WTC11 (cell line): ENCODE results near the gene BRINP1. TPM values are rescaled to one million over a fixed set of nuclear protein-coding genes. Genes with fewer than 3 reads are reported as not detected.

Source experiments
- ATAC-seq: fragments of 200-7000 bp; cut with Tn5 transposase; 2 replicates; pipeline ENCODE4 v1.10.0; 2021; ENCODE audit warnings: mild to moderate bottlenecking, moderate library complexity
- CTCF ChIA-PET: fragments of 300-600 bp; sonication (Branson Sonifier 250); formaldehyde crosslinking; loops from one replicate; lab custom pipeline; 2021; ENCODE audit warnings: antibody characterized with exemption; lab: Charles Lee
- POLR2A ChIA-PET: fragments of 350-600 bp; sonication (Branson Sonifier 250); formaldehyde crosslinking; loops from one replicate; lab custom pipeline; 2021; ENCODE audit warnings: antibody characterized with exemption; lab: Charles Lee
- DNase-seq: peaks from one replicate; pipeline ENCODE4 v3.0.0; 2021; ENCODE audit warnings: low spot score
- H3K27ac Mint-ChIP-seq: 2 replicates; pipeline ENCODE4 v1.8.0; 2021; ENCODE audit warnings: mixed read lengths
- H3K27me3 Mint-ChIP-seq: 2 replicates; pipeline ENCODE4 v1.8.0; 2021; ENCODE audit warnings: low read depth, mild to moderate bottlenecking, moderate library complexity, mixed read lengths
- H3K36me3 Mint-ChIP-seq: 2 replicates; pipeline ENCODE4 v1.8.0; 2021; ENCODE audit warnings: mixed read lengths
- H3K4me1 Mint-ChIP-seq: 2 replicates; pipeline ENCODE4 v1.8.0; 2022; ENCODE audit warnings: mixed read lengths
- H3K4me3 Mint-ChIP-seq: 2 replicates; pipeline ENCODE4 v1.8.0; 2021; ENCODE audit warnings: mild to moderate bottlenecking, moderate library complexity, mixed read lengths
- H3K9me3 Mint-ChIP-seq: 2 replicates; pipeline ENCODE4 v1.8.0; 2021; ENCODE audit warnings: mixed read lengths
- ATF3 ChIP-seq: sonication (generic); formaldehyde crosslinking; conservative IDR thresholded peaks from 2 replicates; pipeline ENCODE4 v1.8.1; 2022; ENCODE audit warnings: mild to moderate bottlenecking, missing genetic modification reagents
- MAX ChIP-seq: sonication (generic); formaldehyde crosslinking; IDR thresholded peaks from 2 replicates; pipeline ENCODE4 v1.8.0; 2022; ENCODE audit warnings: mild to moderate bottlenecking, missing genetic modification reagents
- NFATC4 ChIP-seq: fragments of 250-450 bp; sonication (Bioruptor Pico); IDR thresholded peaks from 2 replicates; pipeline ENCODE4 v1.9.0; 2021; ENCODE audit warnings: mild to moderate bottlenecking
- SMAD3 ChIP-seq: sonication (generic); formaldehyde crosslinking; IDR thresholded peaks from 2 replicates; pipeline ENCODE4 v1.8.0; 2022; ENCODE audit warnings: missing genetic modification reagents, mild to moderate bottlenecking, borderline replicate concordance
- SMAD4 ChIP-seq: sonication (generic); formaldehyde crosslinking; IDR thresholded peaks from 2 replicates; pipeline ENCODE4 v1.8.0; 2022; ENCODE audit warnings: mild to moderate bottlenecking, missing genetic modification reagents
- SOX15 ChIP-seq: fragments of 250-450 bp; sonication (Bioruptor Pico); IDR thresholded peaks from 2 replicates; pipeline ENCODE4 v1.9.0; 2021; ENCODE audit warnings: mild to moderate bottlenecking
- TEAD1 ChIP-seq: sonication (generic); formaldehyde crosslinking; IDR thresholded peaks from 2 replicates; pipeline ENCODE4 v1.8.0; 2022; ENCODE audit warnings: mild to moderate bottlenecking, missing genetic modification reagents
- ZNF138 ChIP-seq: sonication (generic); formaldehyde crosslinking; conservative IDR thresholded peaks from 2 replicates; pipeline ENCODE4 v1.8.1; 2022; ENCODE audit warnings: mild to moderate bottlenecking, moderate library complexity, missing genetic modification reagents
- ZNF232 ChIP-seq: sonication (generic); formaldehyde crosslinking; IDR thresholded peaks from 2 replicates; pipeline ENCODE4 v1.8.0; 2022; ENCODE audit warnings: mild to moderate bottlenecking, missing genetic modification reagents
- ZNF396 ChIP-seq: fragments of 250-450 bp; sonication (Bioruptor Pico); IDR thresholded peaks from 2 replicates; pipeline ENCODE4 v1.8.0; 2021; ENCODE audit warnings: mild to moderate bottlenecking, moderate library complexity, borderline replicate concordance
- total RNA-seq: library from RNA; stranded (reverse); gene quantifications from 3 replicates; pipeline ENCODE4 v1.2.3, GENCODE V29; 2021
- TF ChIP-seq, protein P1 (sequence below): sonication (generic); formaldehyde crosslinking; IDR thresholded peaks from 2 replicates; pipeline ENCODE4 v1.8.0; 2023; ENCODE audit warnings: mild to moderate bottlenecking, missing genetic modification reagents
- TF ChIP-seq, protein P2 (sequence below): sonication (generic); formaldehyde crosslinking; IDR thresholded peaks from 2 replicates; pipeline ENCODE4 v1.8.0; 2022; ENCODE audit warnings: missing genetic modification reagents

Gene BRINP1
- total RNA-seq, 1 experiment from 2014 or later = 19.5 TPM

GRCh38 chr9:119284118-119284517 lies 85.1 kb downstream of the BRINP1 start (continued):
- no peak for TF ChIP-seq NFATC4 (CRISPR knock-in tag)
- TF ChIP-seq, protein P1, sequence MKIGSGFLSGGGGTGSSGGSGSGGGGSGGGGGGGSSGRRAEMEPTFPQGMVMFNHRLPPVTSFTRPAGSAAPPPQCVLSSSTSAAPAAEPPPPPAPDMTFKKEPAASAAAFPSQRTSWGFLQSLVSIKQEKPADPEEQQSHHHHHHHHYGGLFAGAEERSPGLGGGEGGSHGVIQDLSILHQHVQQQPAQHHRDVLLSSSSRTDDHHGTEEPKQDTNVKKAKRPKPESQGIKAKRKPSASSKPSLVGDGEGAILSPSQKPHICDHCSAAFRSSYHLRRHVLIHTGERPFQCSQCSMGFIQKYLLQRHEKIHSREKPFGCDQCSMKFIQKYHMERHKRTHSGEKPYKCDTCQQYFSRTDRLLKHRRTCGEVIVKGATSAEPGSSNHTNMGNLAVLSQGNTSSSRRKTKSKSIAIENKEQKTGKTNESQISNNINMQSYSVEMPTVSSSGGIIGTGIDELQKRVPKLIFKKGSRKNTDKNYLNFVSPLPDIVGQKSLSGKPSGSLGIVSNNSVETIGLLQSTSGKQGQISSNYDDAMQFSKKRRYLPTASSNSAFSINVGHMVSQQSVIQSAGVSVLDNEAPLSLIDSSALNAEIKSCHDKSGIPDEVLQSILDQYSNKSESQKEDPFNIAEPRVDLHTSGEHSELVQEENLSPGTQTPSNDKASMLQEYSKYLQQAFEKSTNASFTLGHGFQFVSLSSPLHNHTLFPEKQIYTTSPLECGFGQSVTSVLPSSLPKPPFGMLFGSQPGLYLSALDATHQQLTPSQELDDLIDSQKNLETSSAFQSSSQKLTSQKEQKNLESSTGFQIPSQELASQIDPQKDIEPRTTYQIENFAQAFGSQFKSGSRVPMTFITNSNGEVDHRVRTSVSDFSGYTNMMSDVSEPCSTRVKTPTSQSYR (CRISPR knock-in tag) = no peak
- no peak for TF ChIP-seq ATF3 (CRISPR knock-in tag)
- TF ChIP-seq SMAD3 = no peak
- TF ChIP-seq, protein P2, sequence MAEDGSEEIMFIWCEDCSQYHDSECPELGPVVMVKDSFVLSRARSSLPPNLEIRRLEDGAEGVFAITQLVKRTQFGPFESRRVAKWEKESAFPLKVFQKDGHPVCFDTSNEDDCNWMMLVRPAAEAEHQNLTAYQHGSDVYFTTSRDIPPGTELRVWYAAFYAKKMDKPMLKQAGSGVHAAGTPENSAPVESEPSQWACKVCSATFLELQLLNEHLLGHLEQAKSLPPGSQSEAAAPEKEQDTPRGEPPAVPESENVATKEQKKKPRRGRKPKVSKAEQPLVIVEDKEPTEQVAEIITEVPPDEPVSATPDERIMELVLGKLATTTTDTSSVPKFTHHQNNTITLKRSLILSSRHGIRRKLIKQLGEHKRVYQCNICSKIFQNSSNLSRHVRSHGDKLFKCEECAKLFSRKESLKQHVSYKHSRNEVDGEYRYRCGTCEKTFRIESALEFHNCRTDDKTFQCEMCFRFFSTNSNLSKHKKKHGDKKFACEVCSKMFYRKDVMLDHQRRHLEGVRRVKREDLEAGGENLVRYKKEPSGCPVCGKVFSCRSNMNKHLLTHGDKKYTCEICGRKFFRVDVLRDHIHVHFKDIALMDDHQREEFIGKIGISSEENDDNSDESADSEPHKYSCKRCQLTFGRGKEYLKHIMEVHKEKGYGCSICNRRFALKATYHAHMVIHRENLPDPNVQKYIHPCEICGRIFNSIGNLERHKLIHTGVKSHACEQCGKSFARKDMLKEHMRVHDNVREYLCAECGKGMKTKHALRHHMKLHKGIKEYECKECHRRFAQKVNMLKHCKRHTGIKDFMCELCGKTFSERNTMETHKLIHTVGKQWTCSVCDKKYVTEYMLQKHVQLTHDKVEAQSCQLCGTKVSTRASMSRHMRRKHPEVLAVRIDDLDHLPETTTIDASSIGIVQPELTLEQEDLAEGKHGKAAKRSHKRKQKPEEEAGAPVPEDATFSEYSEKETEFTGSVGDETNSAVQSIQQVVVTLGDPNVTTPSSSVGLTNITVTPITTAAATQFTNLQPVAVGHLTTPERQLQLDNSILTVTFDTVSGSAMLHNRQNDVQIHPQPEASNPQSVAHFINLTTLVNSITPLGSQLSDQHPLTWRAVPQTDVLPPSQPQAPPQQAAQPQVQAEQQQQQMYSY (CRISPR knock-in tag) = no peak
- TF ChIP-seq, all 79 proteins: peak for 0

DNA sequence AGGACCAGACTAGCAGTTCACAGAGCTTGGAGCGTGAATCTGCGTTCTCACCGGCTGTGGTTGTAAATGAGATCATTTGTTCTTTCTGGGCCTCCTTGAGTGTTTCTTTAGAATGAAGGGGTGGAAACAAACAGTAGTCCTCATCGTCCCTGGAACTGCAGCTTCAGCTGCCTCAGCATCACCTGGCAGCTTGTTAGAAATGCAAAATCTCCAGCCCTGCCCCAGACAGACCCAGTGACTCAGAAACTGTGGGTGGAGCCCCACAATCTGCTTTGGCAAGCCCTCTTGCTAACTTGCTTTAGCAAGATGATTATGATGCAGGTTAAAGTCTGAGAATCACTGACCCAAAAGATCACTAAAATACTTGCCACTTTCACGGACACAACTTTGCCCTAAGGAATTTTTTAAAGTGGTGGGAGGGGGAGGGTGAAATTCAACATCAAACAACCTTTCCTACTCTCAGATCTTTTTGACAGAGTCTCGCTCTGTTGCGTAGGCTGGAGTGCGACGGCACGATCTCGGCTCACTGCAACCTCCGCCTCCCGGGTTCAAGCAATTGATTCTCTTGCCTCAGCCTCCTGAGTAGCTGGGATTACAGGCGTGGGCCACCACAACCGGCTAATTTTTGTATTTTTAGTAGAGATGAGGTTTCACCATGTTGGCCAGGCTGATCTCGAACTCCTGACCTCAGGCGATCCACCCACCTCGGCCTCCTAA lies 86.0 kb downstream of the BRINP1 start:
- peak; percentile 88 for ATAC-seq

DNA sequence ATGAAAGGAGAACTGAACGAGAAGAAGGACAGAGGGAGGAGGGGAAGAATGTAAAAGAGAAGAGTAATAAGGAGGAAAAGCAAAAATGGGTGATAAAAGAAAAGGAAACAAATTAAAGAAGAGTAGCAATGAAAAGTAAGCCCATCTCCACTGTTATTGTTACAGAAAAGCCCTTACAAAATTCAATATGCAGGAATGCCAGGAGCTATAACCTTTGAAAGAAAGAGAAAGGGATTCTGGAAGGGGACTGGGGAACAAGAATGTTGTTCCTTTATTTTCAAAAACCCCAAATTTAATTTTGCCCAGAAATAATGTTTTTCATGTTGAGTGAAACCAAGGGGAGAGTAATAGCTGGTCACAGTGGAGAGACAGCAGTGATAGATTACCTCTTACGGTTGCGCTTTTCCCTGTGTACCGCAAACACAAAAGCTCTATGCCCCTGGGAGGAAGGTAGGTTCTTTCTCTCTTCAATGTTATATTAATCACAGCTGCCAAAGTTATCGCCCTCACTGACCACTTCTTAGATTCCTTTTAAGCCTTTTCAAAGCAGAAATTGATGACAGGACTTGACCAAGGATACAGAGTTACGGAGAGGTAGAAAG lies 86.7 kb downstream of the BRINP1 start:
- POLR2A ChIA-PET = no interaction called here
- TF ChIP-seq ZNF396 (CRISPR knock-in tag) (no peak), TEAD1 (CRISPR knock-in tag) (0 out of 2 replicates have a peak, but pooled peaks have one; percentile 27), ZNF138 (CRISPR knock-in tag) (no peak)
- Mint-ChIP-seq H3K27ac (peak overlapping the region; percentile 98), H3K36me3 (no peaks in the 10 kb centered on the region), H3K9me3 (no peaks in the 10 kb centered on the region), H3K4me3 (peak overlapping the region; percentile 60), H3K27me3 (no peaks in the 10 kb centered on the region), H3K4me1 (peaks cover 84% of the 10 kb centered on the region)
- no peak for DNase-seq
- CTCF ChIA-PET = interaction anchor here (0.6 to 3.9 kb wide), 9 partner anchors 9 to 473 kb away, joined by 3 to 64 read pairs (median 4); partner anchors contain the start of gene BRINP1
- peak; percentile 22 for ATAC-seq

More for the DNA sequence above, 86.0 kb downstream of the BRINP1 start:
- Mint-ChIP-seq H3K36me3 (no peaks in the 10 kb centered on the region), H3K4me1 (peaks cover 87% of the 10 kb centered on the region), H3K27me3 (no peaks in the 10 kb centered on the region), H3K27ac (peak overlapping the region; percentile 98)
- 0 out of 2 replicates have a peak, but pooled peaks have one; percentile 32 for TF ChIP-seq TEAD1 (CRISPR knock-in tag)
- no peak for TF ChIP-seq ZNF232
- no peak for TF ChIP-seq SMAD4 (CRISPR knock-in tag)
- no peak for TF ChIP-seq SOX15 (CRISPR knock-in tag)
- TF ChIP-seq MAX (CRISPR knock-in tag) = 0 out of 2 replicates have a peak, but pooled peaks have one; percentile 41
- TF ChIP-seq, all 79 proteins: peak for 2
- Mint-ChIP-seq H3K4me3 (peak overlapping the region; percentile 60), H3K9me3 (no peaks in the 10 kb centered on the region)
- DNase-seq = peak; percentile 55
- ChIA-PET POLR2A (no interaction called here), CTCF (interaction anchor here (0.6 to 3.9 kb wide), 12 partner anchors 9 to 474 kb away, joined by 3 to 64 read pairs (median 5); partner anchors contain the start of gene BRINP1)
